ENCODE results near the gene CFAP58. TPM values are rescaled to one million over a fixed set of nuclear protein-coding genes. Genes with fewer than 3 reads are reported as not detected.

Gene CFAP58
- polyA plus RNA-seq, 4 donors, result 0.27 to 0.95 (median 0.72) TPM

DNA sequence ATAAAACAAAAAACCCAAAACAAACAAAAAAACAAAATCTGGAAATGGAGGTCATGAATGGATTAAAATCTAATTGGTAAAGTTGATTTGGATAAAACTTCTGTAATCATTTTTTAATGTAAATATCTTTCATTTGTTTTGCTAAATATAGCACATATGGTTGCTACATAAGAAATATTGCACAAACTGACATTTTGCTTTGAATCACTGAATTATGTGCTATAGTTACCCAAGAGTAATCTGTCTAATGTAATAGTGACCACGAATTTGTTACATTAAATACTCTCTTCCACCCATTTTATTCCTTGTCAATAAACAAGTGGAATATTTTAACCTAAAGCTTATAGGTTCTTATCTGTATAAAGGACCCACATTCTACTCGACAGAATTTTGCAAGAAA, 6.2 kb downstream of the CFAP58 start:
- no peak for DNase-seq (ENCODE audit: low read depth in 4 of 4, low spot score in 3 of 4)

DNA sequence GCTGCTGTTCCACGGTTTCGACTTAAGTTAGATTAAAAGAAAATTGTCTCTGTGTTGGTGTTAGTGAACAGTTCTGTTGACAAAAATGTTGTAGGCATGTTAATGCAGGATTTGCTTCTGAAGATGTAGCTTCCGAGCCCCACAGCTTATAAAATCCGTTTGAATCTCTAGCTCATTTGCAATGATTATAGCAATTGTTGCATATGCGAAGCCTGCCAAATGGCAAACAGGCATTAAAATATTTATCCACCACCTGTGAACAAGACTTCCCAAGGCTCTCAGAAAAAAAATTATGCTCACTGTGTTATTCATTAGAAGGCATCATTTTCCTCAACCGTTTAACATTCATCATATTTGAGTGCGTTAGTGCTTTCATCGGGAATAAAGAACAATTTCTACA, 14.3 kb downstream of the CFAP58 start:
- no peak for DNase-seq (ENCODE audit: low read depth in 4 of 4, low spot score in 3 of 4)

DNA sequence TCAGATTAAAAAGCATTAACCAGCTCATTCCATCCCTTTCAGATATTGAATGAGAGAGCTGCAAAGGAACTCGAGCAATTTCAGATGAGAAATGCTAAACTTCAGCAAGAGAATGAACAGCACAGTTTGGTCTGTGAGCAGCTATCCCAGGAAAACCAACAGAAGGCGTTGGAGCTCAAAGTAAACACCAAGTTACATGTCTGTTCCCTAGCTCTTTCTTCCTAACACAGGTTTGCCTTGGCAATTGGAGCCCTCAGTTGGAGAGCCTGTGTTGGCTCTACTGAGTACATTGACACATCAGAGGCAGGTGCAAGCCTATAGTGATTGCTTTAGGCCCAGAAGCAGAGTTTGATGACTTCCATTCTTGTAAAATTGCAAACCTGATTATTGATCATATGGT, 14.7 kb downstream of the CFAP58 start:
- no peak for DNase-seq (ENCODE audit: low read depth in 4 of 4, low spot score in 3 of 4)

DNA sequence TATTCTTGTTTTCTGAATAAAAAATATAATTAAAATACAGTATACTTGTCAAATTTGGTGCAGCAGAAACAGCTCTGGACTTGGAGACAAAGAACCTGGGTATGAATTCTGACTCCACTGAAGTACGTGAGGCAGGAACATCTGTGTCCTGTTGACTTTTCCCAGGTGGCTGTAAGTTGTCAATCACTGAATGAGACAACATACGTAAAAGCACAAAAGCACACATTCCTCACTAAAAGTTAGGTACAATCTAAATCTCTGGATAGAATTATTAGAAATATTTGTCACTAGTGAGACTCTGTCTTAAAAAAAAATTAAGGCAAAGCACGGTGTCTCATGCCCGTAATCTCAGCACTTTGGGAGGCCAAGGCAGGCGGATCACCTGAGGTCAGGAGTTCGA, 18.1 kb downstream of the CFAP58 start:
- DNase-seq (ENCODE audit: low read depth in 4 of 4, low spot score in 3 of 4), result no peak

DNA sequence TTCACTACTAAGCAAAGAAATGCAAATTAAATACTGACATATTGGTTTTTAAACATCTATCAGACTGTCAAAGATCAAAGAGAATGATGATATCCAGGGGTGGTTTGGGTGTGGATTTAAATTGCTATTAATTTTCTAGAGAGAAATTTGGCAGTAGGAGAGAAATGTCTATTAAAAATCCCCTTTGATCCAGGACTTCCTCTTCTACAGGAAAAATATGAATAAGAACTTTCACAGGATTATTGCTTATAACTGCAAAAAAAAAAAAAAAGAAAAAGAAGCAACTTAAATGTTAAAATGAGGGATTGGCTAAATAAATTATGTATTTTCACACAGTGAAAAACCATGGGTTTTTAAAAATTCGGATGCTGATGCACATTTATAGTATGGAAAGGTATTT, 21.0 kb downstream of the CFAP58 start:
- DNase-seq (ENCODE audit: low read depth in 4 of 4, low spot score in 3 of 4), result no peak

DNA sequence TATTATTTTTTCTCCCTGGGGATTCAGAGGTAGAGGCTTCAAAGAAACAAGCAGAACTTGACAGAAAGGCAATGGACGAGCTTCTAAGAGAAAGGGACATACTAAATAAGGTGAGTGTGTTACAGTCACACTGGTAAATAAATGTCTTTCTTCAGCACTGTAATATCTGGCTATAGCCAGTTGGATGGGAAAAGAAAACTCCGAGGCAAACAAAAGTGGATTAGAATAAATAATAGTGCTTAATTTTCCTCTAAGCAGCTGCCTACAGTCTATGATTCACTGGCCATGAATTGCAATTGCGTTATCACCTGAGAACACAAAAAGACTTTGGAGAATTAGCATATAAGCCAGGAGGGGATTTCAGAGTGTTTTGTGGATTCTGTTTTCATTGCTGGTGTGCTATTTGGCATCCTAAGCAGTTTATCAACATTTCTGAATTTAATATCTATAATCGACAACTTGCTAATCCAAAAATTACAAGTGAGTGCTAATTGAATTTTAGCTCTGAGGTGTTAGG, 23.2 kb downstream of the CFAP58 start:
- DNase-seq (ENCODE audit: low read depth in 4 of 4, low spot score in 3 of 4), result no peak

DNA sequence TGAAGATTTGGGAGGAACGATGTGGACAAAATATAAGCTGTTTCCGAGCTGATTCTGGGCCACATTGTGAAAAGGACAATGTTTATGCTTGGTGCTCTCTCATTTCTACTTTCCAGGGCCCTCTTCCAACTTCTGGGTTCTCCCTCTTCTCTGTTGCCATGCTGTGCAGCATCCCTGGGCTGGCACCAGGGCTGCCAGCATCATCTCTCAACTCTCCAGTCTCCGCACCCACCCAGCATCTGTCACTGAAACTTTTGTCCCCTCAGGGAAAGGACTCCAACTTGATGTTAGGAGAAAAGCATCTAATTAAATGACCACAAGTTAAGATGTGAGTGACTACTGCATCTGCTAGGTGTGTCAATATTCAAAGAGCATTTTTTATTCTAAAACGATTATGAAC, 26.7 kb downstream of the CFAP58 start:
- no peak for DNase-seq (ENCODE audit: low read depth in 4 of 4, low spot score in 3 of 4)

DNA sequence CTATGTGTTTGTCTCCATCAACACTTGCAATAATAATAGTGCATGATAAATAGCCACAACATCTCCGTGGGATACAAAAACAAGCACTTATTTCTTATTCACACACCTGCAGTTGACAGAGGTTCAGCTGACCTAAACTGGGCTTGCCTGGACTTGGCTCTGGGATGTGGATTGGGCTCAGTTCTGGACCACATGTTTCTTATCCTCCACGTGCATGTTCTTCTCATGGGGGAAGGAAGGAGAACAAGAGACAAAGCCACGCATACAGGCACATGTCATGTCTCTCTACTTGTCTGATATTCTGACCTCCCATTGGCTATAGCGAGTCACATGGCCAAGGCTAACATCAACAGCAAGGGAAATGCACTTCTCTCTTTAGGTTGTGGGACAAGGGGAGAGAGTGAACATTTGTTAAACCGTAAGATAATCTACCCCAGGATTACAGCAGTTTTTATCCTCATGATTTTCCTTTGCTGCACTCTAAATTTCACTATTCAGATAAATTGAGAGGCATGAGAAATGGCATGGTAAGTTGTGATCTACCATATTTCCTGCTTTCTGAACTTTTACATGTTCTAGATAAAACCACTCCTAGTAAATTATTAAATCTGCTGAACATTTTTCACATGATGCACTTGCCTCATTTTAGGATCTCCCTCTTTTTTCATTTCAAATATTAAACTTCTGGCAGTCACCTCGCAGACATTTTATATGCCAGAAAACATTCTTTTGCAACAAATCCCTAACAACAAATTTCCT, 33.7 kb downstream of the CFAP58 start:
- no peak for DNase-seq (ENCODE audit: low read depth in 4 of 4, low spot score in 3 of 4)

DNA sequence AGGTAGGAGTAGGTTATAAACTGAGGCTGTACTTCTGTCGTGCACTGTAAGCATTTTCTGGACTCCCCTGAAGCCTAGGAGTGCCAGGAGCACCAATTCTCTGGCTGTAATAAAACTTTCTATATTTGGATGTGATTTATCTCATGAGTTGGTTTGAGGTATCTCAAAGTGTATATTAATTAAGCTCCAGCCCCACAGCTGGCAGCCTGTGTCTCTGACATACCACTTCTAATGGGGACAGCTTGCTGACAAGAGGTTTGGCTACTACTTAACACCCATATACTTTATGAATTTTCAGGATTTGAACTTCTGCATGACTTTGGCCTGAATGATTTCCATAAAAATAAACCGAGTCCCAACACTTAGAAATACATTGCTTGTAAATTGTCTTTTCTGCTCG, 35.2 kb downstream of the CFAP58 start:
- DNase-seq (ENCODE audit: low read depth in 4 of 4, low spot score in 3 of 4), result no peak

DNA sequence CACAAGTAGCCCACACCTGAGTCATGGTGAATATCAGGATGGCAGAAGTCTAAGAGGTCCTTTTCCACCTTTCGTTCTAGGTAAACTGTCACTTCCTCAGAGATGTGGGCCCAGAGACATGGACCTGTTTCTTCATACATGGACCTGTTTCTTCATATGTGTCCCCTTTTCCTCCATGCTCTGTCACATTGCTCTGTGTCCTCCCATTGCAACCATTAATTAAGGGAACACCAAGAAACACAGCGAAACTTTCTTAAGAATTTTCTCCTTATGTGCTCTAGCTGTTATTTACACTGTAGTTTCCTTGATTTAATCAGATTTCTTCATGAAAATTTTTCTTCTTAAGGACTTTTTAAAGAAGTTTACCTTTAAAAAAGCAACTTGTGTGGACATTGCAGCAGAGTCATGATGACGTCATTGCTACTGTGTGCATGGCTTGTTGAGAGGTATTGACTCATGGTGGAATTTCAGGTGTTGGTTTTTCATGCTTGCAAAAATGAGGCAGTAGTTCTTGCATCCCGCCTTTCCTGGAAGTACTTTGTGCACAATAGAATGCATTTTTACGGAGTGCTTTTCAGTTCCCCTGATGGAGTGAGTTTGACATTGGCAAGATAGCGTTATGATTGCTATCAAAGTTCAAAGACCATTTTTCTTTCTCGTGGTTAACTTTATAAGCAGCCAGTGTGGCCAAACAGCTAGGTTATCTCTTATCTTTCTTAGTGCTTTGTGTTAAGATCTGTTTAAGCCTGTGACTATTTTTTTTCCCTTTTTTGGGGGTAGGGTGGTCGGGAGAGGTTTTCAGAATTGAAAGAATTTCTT, 37.7 kb downstream of the CFAP58 start:
- DNase-seq (ENCODE audit: low read depth in 4 of 4, low spot score in 3 of 4), result no peak

DNA sequence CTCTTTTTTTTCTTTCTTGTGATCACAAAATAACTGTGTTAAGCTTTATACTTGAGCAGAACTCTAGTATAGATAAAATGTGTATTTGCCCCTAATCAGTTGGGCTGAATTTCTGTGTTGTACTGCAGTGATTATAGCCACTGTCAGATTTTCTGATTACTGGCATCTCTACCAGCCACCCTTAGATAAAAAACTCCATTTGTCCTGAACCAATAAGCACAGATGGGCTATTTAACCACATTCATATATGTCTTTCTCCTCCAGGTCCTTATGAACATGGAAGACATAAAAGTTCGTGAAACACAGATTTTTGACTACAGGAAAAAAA, 38.3 kb downstream of the CFAP58 start:
- DNase-seq (ENCODE audit: low read depth in 4 of 4, low spot score in 3 of 4), result no peak

DNA sequence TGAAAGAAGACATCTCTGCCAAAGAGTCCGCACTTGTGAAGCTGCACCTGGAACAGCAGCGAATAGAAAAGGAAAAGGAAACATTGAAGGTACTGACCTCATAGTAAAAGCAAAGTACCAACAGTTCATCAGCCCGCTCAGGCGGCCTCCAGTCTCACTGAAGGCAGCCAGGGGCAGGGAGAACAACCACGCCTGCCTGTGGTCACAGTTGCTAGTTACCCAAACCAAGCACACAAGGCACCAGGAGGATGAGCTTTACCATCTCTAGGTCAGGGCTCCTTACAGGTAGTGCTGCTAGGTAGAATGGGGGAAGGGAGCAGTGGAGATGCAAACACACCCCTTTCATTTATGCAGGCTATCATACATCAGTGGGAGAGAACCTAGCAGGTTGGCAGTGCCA, 39.8 kb downstream of the CFAP58 start:
- DNase-seq (ENCODE audit: low read depth in 4 of 4, low spot score in 3 of 4), result no peak

DNA sequence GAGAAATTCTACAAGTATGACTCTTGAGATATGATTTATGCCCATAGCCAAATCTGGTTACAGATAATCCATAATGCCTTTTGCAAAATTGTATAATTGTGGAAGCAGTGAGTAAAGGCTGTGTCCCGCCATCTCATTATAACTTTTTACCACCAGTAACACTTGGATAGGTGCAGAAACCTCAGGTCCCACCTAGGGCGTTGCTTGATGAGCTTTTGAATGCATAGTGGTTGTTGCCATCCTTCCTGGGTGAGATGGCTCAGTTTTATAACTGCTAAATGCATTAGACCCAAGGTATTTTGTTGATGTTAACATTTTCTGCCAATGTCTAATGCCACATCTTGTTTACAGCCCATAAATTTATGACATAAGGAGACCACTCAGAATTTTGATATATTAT, 42.9 kb downstream of the CFAP58 start:
- DNase-seq (ENCODE audit: low read depth in 4 of 4, low spot score in 3 of 4), result no peak

DNA sequence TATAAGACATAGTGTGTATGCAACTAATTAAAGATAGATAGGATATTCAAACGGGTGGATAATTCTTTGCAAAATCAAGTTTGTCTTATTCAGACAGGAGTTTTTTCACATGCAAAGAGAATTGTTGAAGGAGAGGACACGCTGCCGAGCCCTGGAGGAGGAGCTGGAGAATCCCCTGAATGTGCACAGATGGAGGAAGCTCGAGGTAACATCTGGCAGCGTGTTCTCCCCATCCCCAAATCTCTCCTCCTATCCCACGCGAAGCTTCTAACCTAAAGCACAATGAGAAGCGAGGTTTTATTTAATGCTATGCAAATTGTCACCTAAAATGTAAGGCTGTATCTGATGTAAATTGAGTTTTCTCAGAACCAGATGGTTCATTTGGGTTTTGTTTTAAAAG, 50.0 kb downstream of the CFAP58 start:
- DNase-seq (ENCODE audit: low read depth in 4 of 4, low spot score in 3 of 4), result no peak

DNA sequence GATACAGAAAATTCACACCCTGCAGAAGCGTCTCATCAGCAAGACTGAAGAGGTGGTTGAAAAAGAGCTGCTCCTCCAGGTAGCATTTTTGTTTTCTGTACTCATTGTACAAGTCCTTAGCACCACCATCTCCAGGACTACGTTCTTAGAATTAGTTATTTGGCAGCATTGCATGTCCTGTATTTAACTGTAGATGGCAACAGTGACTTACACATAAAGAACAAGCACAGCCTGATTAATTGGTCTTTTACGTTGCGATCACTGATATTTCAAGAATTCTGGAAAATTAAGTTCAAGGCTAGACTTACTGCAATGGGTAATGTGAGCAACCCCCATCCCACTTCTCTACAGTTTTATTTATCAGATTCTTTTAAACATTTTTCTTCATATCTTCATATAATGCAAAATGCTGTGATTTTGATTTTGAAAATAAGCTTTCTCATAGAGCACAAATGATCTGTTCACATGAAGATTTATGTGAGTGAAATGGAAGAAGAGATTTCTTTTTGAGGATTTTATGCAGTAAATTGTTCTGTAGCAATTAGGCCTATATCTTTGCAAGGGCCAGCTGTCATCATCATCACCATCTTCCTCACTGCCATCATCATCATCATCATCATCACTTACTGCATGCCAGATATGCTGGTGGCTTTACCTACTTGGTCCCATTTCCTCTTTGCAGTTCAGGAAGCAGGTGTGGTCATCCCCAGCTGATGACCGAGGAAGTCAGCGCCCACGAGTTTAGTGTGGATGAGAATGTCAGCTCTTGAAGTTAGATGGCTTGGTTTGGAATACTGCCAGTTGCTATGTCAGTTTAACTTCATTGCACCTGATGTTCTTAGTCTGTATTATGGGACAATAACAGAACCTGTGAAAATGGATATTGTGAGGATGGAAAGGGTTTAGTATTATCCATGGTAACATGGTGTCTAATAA, 53.4 kb downstream of the CFAP58 start:
- peak in 2 of 4 donors; percentile 12 to 20 for DNase-seq (ENCODE audit: low read depth in 4 of 4, low spot score in 3 of 4)

DNA sequence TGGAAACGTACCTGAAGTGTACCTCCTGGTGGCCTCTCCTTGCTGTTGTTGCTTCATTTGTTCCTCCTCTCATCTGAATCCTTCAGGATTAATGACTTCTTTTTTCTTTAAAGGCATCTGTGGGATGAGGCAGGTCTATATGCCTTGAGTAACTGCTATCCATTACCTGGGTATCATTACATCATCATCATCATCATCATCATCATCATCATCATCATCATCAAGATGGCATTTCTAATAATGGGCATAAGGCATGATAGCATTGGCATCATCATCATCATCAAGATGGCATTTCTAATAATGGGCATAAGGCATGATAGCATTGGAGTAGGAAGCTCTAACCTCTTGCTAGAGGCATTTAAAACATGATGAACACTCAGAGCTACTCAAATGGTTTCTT, 59.9 kb downstream of the CFAP58 start:
- DNase-seq (ENCODE audit: low read depth in 4 of 4, low spot score in 3 of 4), result no peak

DNA sequence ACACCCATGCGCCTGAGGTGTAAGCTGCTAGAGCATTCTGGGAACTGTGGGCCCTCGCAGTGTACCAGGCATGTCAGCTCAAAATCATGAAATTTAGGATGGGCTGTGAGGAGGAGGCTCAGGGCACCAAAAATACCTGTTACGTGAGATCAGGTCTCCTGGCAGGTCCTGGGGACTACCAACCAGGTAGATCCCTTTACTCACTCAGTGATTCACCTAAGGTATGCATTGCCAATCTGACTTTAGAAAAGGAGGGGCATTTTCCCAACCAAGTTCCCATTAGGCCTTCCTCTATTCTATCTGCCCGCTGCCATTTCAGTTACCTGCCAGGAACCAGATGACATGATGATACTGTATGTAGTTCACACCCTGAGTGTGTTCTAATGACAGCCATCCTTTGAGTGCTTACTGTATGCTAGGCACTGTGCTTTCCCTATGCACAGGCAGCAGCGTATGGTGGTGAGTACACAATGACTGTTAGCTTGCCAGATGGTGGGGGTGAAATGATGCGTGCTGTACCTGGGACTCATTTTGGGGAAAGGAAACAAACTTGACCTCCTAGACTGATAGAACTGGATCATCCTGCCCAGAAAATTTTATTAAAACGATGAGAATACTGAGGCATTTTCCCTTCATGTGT, 62.0 kb downstream of the CFAP58 start:
- no peak for DNase-seq (ENCODE audit: low read depth in 4 of 4, low spot score in 3 of 4)

DNA sequence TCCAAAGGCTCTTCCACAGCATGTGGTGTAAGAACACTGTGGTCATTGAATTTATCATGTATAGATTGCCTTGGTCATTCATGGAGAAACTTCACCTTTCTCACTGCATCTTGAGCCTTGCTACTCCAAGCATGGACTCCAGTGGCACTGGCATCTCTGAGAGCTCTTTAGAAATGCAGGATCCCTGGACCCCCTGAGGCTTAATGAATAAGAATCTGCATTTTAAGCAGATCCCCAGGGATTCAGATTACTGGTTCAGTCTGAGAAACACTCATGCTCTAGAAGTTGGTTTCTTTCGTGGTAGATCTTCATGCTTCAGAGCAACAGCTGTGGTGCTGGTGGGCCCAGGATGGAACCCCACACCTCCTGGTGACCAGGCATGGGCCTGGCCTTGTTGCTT, 63.2 kb downstream of the CFAP58 start:
- DNase-seq (ENCODE audit: low read depth in 4 of 4, low spot score in 3 of 4), result no peak

DNA sequence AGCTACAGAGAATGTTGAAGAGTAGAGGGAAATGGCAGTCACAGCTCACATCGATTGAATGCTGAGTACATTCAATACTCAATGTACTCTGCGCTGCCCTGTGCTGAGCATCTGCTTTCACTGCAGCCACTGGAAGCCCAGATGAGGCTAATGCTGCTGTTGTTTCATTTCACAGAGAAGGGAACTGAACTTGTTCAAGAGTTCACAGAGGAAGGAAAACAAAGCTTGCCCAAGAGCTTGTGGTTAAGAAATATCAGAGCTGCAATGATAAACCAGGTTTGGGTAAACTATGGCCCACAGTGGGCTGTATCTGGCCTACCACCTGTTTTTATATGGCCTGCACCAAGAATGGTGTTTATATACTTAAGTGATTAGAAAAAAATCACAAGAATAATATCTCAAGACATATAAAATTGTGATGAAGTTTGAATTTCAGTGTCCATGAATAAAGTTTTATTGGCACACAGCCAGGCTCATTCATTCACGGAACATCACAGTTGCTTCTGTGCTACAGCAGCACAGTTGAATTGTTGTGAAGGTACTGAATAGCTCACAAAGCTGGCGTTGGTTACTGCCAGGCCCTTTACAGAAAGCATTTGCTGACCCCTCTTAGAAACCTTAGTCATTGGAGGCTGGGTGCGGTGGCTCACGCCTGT, 64.1 kb downstream of the CFAP58 start:
- DNase-seq (ENCODE audit: low read depth in 4 of 4, low spot score in 3 of 4), result no peak

DNA sequence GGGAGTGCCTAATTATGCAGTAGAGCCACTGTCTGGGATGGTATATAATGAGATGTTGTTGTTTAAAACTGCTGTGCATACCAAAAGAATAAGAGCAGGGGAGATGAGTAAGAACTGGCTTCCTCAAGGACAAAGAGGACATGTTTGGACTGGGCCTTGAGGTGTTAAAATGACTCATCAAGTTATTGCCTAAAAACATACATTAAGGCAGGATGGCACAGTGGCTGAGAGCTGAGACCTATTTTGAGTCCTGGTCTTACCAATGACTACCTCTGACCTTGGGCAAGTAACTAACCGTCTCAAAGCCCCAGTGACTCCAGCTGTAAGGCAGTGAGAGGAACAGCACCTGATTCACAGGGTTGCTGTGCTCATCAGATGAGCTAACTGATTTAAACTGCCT, 71.1 kb downstream of the CFAP58 start:
- DNase-seq (ENCODE audit: low read depth in 4 of 4, low spot score in 3 of 4), result no peak
